ENCODE results near the gene ZNF423.

Gene ZNF423

GRCh38 chr16:49827805-49828438 lies 28.0 kb downstream of the ZNF423 start:
- DNase-seq (ENCODE audit: low read depth in 4 of 4, low spot score in 1 of 4) = no peak

DNA sequence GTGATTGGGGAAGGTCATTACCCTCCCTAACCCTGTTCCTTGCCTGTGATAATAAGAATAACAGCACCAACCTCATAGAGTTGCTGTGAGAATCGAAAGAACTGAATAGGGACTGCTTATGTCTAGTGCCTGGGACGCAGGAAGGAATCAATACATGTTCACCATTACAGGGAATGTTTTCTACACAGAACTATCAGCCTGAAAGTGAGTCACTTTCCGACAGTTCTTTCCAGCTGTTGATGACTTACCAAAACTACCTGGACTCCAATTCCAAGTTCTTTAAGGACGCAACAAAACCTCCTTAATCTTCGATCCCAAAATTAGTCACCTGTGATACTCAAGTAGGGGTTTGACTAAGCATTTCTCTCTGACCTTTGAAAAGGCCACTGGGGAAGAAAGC lies 29.4 kb downstream of the ZNF423 start:
- no peak for DNase-seq (ENCODE audit: low read depth in 4 of 4, low spot score in 1 of 4)

- DNase-seq (ENCODE audit: low read depth in 4 of 4, low spot score in 1 of 4) = no peak
Measured at GRCh38 chr16:49825041-49825440, 30.9 kb downstream of the ZNF423 start.

- DNase-seq (ENCODE audit: low read depth in 4 of 4, low spot score in 1 of 4) = no peak
Measured at GRCh38 chr16:49824593-49824992, 31.3 kb downstream of the ZNF423 start.

DNA sequence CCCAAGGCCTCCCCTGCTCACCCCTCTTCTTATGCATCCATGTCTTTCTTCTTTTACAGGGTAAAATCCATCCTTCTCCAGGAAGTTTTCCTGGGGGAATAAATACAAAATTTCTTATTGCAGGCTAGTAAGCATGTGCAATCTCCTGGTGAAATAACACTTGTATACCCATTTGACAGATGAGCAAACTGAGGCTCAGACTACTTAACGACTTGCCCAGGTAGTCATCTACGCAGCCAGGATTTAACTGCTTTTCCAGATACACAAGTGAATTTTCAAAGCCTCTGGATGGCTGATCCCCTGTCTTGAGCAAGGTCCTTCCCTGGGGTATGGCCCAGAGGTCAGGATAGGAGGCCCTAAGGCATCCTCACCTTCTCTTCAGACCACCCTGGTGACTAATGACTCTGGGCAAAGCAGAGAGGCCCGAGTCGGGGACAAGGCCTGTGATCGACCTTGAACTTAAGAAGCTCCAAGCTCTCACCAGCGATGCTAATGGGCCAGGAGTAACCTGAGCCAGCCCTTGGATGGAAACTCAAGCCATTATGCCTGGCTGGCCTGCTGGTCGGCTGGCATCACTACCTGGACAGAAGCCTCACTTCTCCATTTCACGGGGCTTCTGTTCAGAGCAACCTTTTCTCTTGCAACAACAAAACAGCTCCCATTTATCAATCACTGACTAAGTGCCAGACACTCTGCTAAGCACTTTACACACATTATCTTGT lies 33.1 kb downstream of the ZNF423 start:
- DNase-seq (ENCODE audit: low read depth in 4 of 4, low spot score in 1 of 4) = no peak

GRCh38 chr16:49821614-49822282 lies 34.2 kb downstream of the ZNF423 start:
- no peak for DNase-seq (ENCODE audit: low read depth in 4 of 4, low spot score in 1 of 4)

DNA sequence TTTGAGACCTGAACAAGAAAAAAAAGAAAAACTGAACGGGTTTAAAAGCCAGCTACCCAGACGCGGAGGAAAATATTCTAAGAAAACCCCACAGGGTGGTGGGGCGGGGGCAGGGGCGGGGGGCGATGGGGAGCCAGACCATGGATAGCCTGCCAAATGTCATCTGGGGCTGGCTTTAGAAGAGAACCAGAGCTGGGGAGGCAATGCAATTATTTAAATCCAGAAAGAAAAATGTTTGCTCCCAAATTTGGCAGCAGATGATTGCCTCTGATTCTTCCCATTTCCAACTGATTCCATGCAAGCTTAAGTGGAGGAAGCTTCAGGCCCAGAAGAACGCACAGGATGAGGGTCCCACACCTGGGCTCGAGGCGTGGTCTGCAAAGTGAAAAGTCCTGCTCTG lies 34.8 kb downstream of the ZNF423 start:
- DNase-seq (ENCODE audit: low read depth in 4 of 4, low spot score in 1 of 4) = no peak

GRCh38 chr16:49817754-49818507 lies 38.0 kb downstream of the ZNF423 start:
- no peak for DNase-seq (ENCODE audit: low read depth in 4 of 4, low spot score in 1 of 4)

- DNase-seq (ENCODE audit: low read depth in 4 of 4, low spot score in 1 of 4) = no peak
Measured at GRCh38 chr16:49816875-49817274, 39.0 kb downstream of the ZNF423 start.

- no peak for DNase-seq (ENCODE audit: low read depth in 4 of 4, low spot score in 1 of 4)
Measured at GRCh38 chr16:49811644-49812334, 44.1 kb downstream of the ZNF423 start.

GRCh38 chr16:49810831-49811230 lies 45.1 kb downstream of the ZNF423 start:
- DNase-seq (ENCODE audit: low read depth in 4 of 4, low spot score in 1 of 4) = no peak

DNA sequence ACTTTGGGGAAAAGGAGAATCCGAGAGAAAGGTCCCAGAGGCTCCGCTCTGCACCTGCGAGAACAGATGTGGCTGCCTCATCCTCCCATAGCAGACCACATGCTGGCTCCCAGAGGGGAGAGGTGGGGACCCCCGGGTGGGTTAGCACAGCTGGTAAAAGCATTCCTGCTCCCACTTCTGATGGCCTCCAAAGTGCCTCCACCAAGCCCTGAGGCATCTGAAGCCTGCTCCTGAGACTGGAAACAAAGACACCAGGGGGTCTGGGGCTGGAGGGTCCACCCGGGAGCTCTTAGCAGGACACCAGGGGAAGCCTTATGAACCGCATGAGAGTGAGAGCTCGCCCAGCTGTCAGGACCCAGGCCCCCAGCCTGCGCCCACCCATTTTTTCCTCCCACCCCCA lies 46.4 kb downstream of the ZNF423 start:
- no peak for DNase-seq (ENCODE audit: low read depth in 4 of 4, low spot score in 1 of 4)

DNA sequence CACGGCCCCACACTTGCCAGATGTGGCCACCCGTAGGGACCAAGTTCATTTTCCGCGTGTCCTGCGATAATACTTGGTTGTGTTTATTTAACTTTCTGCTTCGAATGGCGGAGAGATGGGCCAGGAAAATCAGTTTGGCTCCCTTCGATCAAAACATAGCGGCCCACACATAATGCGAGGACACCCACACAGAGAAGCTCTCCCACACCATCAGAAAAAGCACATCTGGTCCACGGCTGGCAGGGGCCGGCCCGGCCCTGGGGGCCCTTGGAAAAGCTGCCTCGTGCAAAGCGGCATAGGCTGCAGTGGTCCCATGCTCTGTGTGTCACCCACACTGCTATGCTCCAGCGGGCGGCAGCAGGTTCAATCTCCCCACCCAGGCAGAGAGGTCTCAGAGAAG lies 46.9 kb downstream of the ZNF423 start:
- no peak for DNase-seq (ENCODE audit: low read depth in 4 of 4, low spot score in 1 of 4)

DNA sequence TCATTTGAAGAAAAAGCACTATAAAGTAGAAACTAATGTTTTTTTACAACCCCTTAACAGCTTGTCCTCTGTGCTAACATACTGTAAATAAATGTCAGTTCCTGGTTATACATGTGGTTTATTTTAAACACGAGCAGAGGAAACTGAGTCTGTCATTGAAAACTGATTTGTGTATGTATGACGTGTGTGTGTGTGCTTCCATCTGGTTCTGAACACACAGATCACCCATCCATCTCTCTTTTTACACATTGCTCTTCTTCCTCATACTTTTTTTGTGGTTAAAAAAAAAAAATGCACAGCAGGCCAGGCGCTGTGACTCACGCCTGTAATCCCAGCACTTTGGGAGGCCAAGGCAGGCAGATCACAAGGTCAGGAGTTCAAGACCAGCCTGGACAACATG lies 49.5 kb downstream of the ZNF423 start:
- DNase-seq (ENCODE audit: low read depth in 4 of 4, low spot score in 1 of 4) = no peak

- DNase-seq (ENCODE audit: low read depth in 4 of 4, low spot score in 1 of 4) = no peak
Measured at GRCh38 chr16:49801290-49801689, 54.6 kb downstream of the ZNF423 start.

DNA sequence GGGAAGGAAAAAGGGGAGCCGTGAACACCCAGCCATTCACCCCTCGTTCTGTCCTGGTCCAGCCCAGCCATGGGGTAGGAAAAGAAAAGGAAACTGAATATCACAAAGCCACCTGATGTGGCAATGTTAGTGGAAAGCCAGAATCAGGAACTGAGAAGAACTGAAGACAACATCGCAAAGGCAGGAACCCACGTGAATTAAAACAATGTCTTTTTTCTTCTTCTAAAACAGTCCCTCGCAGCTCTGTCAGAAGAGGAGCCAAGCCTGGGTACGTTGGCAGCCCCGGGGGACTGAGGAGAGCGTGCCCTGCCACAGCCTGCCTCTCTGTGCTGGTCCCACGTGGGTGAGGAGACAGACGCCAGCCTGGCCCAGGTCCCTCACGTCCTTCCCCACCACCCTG lies 55.0 kb downstream of the ZNF423 start:
- DNase-seq (ENCODE audit: low read depth in 4 of 4, low spot score in 1 of 4) = no peak

GRCh38 chr16:49800441-49800840 lies 55.5 kb downstream of the ZNF423 start:
- DNase-seq (ENCODE audit: low read depth in 4 of 4, low spot score in 1 of 4) = no peak

DNA sequence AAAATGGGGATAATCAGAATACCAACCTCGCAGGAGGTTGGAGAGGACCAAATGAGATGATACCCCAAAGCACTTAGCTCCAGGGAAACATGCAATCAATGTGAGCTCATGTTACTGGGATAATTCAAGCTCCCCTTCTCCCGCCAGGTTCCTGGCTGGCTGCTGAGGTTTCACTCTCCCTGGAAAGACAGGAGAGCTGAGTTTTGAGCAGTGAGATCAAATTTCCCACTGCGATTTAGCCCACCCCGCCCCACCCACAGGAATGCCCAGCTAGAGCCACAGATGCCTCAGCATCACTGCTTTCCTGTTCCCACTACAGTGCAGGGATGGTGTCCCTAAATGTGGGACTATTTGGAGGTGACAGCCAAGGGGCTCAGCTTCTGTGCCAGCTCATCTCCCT lies 56.7 kb downstream of the ZNF423 start:
- DNase-seq (ENCODE audit: low read depth in 4 of 4, low spot score in 1 of 4) = no peak

DNA sequence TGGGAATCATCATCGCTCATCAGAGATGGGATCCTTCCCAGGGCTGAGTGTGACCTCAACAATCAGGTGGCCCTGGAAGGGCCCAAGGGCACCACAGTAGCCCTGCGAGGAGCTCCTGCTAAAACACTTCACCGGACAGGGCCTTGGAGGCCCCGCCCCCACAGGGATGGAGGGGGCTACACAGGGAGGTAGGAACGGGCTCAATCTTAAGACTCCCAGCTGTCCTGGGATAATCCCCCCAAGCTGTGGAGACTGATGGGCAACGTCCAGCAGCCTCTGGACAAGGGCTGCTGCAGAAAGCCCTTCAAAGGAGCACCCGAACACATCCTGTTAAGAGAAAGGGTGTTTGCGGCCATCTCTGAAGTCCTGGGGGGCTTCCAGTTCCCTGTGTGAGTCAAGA lies 60.4 kb downstream of the ZNF423 start:
- no peak for DNase-seq (ENCODE audit: low read depth in 4 of 4, low spot score in 1 of 4)

GRCh38 chr16:49793244-49793643 lies 62.7 kb downstream of the ZNF423 start:
- DNase-seq (ENCODE audit: low read depth in 4 of 4, low spot score in 1 of 4) = no peak

GRCh38 chr16:49789616-49790015 lies 66.3 kb downstream of the ZNF423 start:
- DNase-seq (ENCODE audit: low read depth in 4 of 4, low spot score in 1 of 4) = no peak

Measured in stimulated activated CD4-positive, alpha-beta T cell treated with anti-CD3 and anti-CD28 coated beads, Interleukin-1b, Interleukin-23, amount 100 ng/mL, for 24 hours (primary cell).